ENCODE data around the gene ZC3H12D.
A peak's percentile ranks its signal among the peaks of the same experiment; 100 is the strongest.
"Not testable (repeated sequence)": the region's sequence is repeated elsewhere in the genome, so short reads cannot be mapped to it uniquely, and the experiment has no call there.

ZC3H12D gene

DNA sequence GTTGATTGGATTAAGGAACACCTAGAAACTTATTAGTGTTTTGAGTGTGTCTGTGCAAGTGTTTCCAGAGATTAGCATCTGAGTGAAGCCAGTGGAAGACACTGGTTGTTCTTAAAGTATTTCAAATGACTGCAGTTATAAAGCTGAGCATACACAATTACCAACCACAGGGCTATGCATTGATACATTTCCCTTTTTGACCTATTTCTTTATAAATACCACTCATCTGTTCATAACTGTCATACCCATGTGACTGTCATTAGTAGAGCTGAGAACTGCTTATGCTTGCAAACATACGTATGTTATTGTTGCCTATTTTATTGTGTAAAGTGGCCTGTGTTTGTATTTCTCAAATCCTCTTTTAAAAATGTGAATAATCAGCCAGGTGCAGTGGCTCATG, 15.3 kb upstream of the ZC3H12D start:
- Histone ChIP-seq H3K27me3 (ENCODE audit: control insufficient read depth in 2 of 2, insufficient read depth in 2 of 2, low read length in 2 of 2) (no peaks in the 10 kb centered on the region), H3K9ac (ENCODE audit: low read depth in 1 of 2, low read length in 2 of 2) (no peak overlapping the region), H3K36me3 (ENCODE audit: control insufficient read depth in 2 of 2, insufficient read depth in 2 of 2, low read length in 2 of 2) (peaks cover under 1 to 8% of the 10 kb centered on the region in 2 donors), H3K4me1 (ENCODE audit: control insufficient read depth in 2 of 2, insufficient read depth in 2 of 2, low read length in 2 of 2) (peaks cover 0 to 6% of the 10 kb centered on the region in 2 donors), H3K27ac (ENCODE audit: low read depth in 2 of 2, low read length in 2 of 2) (no peak overlapping the region), H3K4me3 (ENCODE audit: low read length in 2 of 2) (no peak overlapping the region), H3K9me3 (ENCODE audit: control insufficient read depth in 2 of 2, low read length in 2 of 2) (no peaks in the 10 kb centered on the region)

DNA sequence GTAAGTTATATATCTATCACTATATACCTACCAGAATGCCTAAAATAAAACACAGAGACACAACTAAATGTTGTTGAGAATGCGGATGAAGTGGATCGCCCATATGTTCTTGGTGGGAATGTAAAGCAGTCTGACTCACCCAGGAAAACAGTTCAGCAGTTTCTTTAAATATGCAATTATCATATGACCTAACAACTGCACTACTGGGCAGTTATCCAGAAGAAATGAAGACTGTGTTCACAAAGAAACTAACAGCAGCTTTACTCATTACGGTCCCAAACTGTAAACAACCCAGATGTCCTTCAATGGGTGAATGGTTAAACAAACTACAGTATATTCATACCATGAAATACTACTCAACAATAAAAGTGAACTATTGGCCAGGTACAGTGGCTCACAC, 14.3 kb upstream of the ZC3H12D start:
- H3K27ac ChIP-seq (ENCODE audit: low read depth in 2 of 2, low read length in 2 of 2), result peak overlapping the region; percentile 48 to 56
- H3K4me3 ChIP-seq (ENCODE audit: low read length in 2 of 2), result no peak overlapping the region
- no peak overlapping the region for H3K9ac ChIP-seq (ENCODE audit: low read depth in 1 of 2, low read length in 2 of 2)
- H3K9me3 ChIP-seq (ENCODE audit: control insufficient read depth in 2 of 2, low read length in 2 of 2), result no peaks in the 10 kb centered on the region
- H3K4me1 ChIP-seq (ENCODE audit: control insufficient read depth in 2 of 2, insufficient read depth in 2 of 2, low read length in 2 of 2), result peaks cover 0 to 13% of the 10 kb centered on the region in 2 donors
- no peaks in the 10 kb centered on the region for H3K27me3 ChIP-seq (ENCODE audit: control insufficient read depth in 2 of 2, insufficient read depth in 2 of 2, low read length in 2 of 2)
- H3K36me3 ChIP-seq (ENCODE audit: control insufficient read depth in 2 of 2, insufficient read depth in 2 of 2, low read length in 2 of 2), result peaks cover 0 to under 1% of the 10 kb centered on the region in 2 donors

- no peak overlapping the region for H3K4me3 ChIP-seq (ENCODE audit: low read length in 2 of 2)
- peak overlapping the region in 1 of 2 donors; percentile 11 for H3K27ac ChIP-seq (ENCODE audit: low read depth in 2 of 2, low read length in 2 of 2)
- peaks cover 4 to 23% of the 10 kb centered on the region in 2 donors for H3K4me1 ChIP-seq (ENCODE audit: control insufficient read depth in 2 of 2, insufficient read depth in 2 of 2, low read length in 2 of 2)
- no peaks in the 10 kb centered on the region for H3K27me3 ChIP-seq (ENCODE audit: control insufficient read depth in 2 of 2, insufficient read depth in 2 of 2, low read length in 2 of 2)
- no peaks in the 10 kb centered on the region for H3K9me3 ChIP-seq (ENCODE audit: control insufficient read depth in 2 of 2, low read length in 2 of 2)
- no peaks in the 10 kb centered on the region for H3K36me3 ChIP-seq (ENCODE audit: control insufficient read depth in 2 of 2, insufficient read depth in 2 of 2, low read length in 2 of 2)
- H3K9ac ChIP-seq (ENCODE audit: low read depth in 1 of 2, low read length in 2 of 2), result no peak overlapping the region
These were observed 12.6 kb upstream of the ZC3H12D start for GRCh38 chr6:149497365-149497764.

DNA sequence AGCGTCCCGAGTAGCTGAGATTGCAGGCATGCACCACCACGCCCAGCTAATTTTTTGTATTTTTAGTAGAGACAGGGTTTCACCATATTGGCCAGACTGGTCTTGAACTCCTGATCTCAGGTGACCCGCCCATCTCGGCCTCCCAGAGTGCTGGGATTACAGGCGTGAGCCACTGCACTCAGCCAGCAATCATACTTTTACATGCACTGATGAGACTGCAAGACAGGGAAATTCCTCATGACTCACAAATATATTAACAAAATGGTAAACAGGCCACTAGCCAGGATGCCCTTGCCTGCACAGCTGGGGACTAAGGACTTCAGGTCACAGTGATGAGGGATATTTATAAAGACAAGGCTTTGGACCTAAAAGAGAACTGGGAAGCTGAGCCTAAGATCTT, 11.8 kb upstream of the ZC3H12D start:
- H3K9ac ChIP-seq (ENCODE audit: low read depth in 1 of 2, low read length in 2 of 2); H3K4me3 ChIP-seq (ENCODE audit: low read length in 2 of 2); H3K27me3 ChIP-seq (ENCODE audit: control insufficient read depth in 2 of 2, insufficient read depth in 2 of 2, low read length in 2 of 2); H3K36me3 ChIP-seq (ENCODE audit: control insufficient read depth in 2 of 2, insufficient read depth in 2 of 2, low read length in 2 of 2); H3K9me3 ChIP-seq (ENCODE audit: control insufficient read depth in 2 of 2, low read length in 2 of 2): not testable (repeated sequence)
- Histone ChIP-seq H3K4me1 (ENCODE audit: control insufficient read depth in 2 of 2, insufficient read depth in 2 of 2, low read length in 2 of 2) (peaks cover 4 to 23% of the 10 kb centered on the region in 2 donors), H3K27ac (ENCODE audit: low read depth in 2 of 2, low read length in 2 of 2) (peak overlapping the region; percentile 11 to 45)

GRCh38 chr6:149495349-149496016, 10.7 kb upstream of the ZC3H12D start:
- Histone ChIP-seq H3K27ac (ENCODE audit: low read depth in 2 of 2, low read length in 2 of 2) (peak overlapping the region in 1 of 2 donors; percentile 14), H3K4me1 (ENCODE audit: control insufficient read depth in 2 of 2, insufficient read depth in 2 of 2, low read length in 2 of 2) (peaks cover 4 to 23% of the 10 kb centered on the region in 2 donors)
- not testable (repeated sequence) for H3K4me3 ChIP-seq (ENCODE audit: low read length in 2 of 2); H3K27me3 ChIP-seq (ENCODE audit: control insufficient read depth in 2 of 2, insufficient read depth in 2 of 2, low read length in 2 of 2); H3K36me3 ChIP-seq (ENCODE audit: control insufficient read depth in 2 of 2, insufficient read depth in 2 of 2, low read length in 2 of 2); H3K9ac ChIP-seq (ENCODE audit: low read depth in 1 of 2, low read length in 2 of 2); H3K9me3 ChIP-seq (ENCODE audit: control insufficient read depth in 2 of 2, low read length in 2 of 2)

GRCh38 chr6:149494810-149495209, 10.0 kb upstream of the ZC3H12D start:
- H3K9me3 ChIP-seq (ENCODE audit: control insufficient read depth in 2 of 2, low read length in 2 of 2); H3K4me3 ChIP-seq (ENCODE audit: low read length in 2 of 2): not testable (repeated sequence)
- H3K27ac ChIP-seq (ENCODE audit: low read depth in 2 of 2, low read length in 2 of 2), result peak overlapping the region in 1 of 2 donors; percentile 13

DNA sequence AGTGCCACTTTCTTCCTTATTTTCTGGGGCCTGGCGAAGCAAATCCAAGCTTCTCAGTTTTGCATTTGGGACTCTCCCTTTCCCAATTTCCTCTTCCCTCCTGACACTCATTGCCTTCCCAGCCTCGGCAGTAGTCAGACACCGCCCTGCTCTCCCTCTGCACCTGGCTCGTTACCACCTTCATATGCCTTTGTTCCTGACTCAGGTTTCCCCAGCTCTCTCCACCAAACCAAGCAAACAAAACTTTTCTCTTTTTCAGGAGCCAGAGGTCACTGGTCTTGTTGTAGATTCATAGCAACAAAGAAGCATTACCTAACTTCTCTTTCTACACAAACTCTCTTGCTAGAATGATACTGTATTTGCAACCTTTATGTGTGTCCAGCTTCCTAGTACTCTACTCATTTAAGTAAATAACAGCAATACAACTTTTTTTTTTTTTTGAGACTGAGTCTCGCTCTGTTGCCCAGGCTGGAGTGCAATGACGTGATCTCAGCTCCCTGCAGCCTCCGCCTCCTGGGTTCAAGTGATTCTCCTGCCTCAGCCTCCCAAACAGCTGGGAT, 9.0 kb upstream of the ZC3H12D start:
- Histone ChIP-seq H3K9ac (ENCODE audit: low read depth in 1 of 2, low read length in 2 of 2) (no peak overlapping the region), H3K36me3 (ENCODE audit: control insufficient read depth in 2 of 2, insufficient read depth in 2 of 2, low read length in 2 of 2) (no peaks in the 10 kb centered on the region), H3K4me1 (ENCODE audit: control insufficient read depth in 2 of 2, insufficient read depth in 2 of 2, low read length in 2 of 2) (peaks cover 4 to 23% of the 10 kb centered on the region in 2 donors), H3K9me3 (ENCODE audit: control insufficient read depth in 2 of 2, low read length in 2 of 2) (no peaks in the 10 kb centered on the region), H3K4me3 (ENCODE audit: low read length in 2 of 2) (no peak overlapping the region), H3K27ac (ENCODE audit: low read depth in 2 of 2, low read length in 2 of 2) (peak overlapping the region; percentile 34 to 59), H3K27me3 (ENCODE audit: control insufficient read depth in 2 of 2, insufficient read depth in 2 of 2, low read length in 2 of 2) (no peaks in the 10 kb centered on the region)

More at GRCh38 chr6:149494810-149495209, 10.0 kb upstream of the ZC3H12D start:
- peaks cover 4 to 23% of the 10 kb centered on the region in 2 donors for H3K4me1 ChIP-seq (ENCODE audit: control insufficient read depth in 2 of 2, insufficient read depth in 2 of 2, low read length in 2 of 2)
- H3K36me3 ChIP-seq (ENCODE audit: control insufficient read depth in 2 of 2, insufficient read depth in 2 of 2, low read length in 2 of 2); H3K9ac ChIP-seq (ENCODE audit: low read depth in 1 of 2, low read length in 2 of 2); H3K27me3 ChIP-seq (ENCODE audit: control insufficient read depth in 2 of 2, insufficient read depth in 2 of 2, low read length in 2 of 2): not testable (repeated sequence)

DNA sequence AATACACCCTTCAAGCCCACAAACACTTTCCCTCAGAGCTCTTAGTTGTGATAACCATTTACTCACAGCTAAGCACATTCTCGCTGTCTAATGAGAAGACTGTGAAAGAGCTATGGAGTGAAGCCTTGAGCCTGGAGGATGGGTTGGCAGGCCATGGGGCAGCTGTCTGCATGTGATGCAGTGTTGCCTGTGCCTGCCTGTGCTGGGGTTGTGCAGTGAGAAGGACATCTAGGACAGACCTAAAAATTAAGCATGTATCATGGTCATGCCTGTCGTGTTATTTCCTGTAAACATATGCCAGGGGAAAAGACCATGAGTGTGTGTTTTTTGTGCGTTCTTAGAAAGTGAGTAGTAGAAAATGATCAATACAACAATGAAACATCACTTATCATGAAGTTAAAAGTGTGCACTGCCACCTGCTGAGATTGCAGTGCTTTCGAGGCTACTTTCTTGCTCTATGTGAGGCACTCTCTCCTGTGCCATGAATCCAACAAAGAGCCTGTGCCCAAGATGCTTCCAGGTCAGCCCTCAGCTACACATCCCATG, 8.1 kb upstream of the ZC3H12D start:
- H3K36me3 ChIP-seq (ENCODE audit: control insufficient read depth in 2 of 2, insufficient read depth in 2 of 2, low read length in 2 of 2), result no peaks in the 10 kb centered on the region
- no peaks in the 10 kb centered on the region for H3K27me3 ChIP-seq (ENCODE audit: control insufficient read depth in 2 of 2, insufficient read depth in 2 of 2, low read length in 2 of 2)
- H3K4me3 ChIP-seq (ENCODE audit: low read length in 2 of 2), result no peak overlapping the region
- no peak overlapping the region for H3K27ac ChIP-seq (ENCODE audit: low read depth in 2 of 2, low read length in 2 of 2)
- peaks cover 4 to 23% of the 10 kb centered on the region in 2 donors for H3K4me1 ChIP-seq (ENCODE audit: control insufficient read depth in 2 of 2, insufficient read depth in 2 of 2, low read length in 2 of 2)
- H3K9me3 ChIP-seq (ENCODE audit: control insufficient read depth in 2 of 2, low read length in 2 of 2), result no peaks in the 10 kb centered on the region
- no peak overlapping the region for H3K9ac ChIP-seq (ENCODE audit: low read depth in 1 of 2, low read length in 2 of 2)

DNA sequence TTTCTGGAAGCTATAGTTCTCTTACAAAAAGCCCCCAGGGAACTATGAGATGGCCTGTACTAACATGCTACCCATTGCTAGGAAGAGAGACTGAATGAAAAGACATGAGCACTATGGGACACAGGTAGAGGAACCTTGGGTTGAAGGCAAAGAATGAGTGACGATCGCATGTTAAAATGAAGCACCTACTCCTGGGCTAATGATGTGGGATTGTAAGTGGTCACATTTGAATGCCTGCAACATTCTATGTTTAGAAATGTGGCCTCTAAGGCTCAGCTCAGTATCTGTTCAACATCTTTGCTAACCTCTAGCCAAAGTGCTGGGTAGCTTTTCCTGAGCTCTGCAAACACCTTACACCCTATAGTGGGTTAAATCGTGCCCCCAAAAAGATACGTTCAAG, 5.2 kb upstream of the ZC3H12D start:
- no peaks in the 10 kb centered on the region for H3K27me3 ChIP-seq (ENCODE audit: control insufficient read depth in 2 of 2, insufficient read depth in 2 of 2, low read length in 2 of 2)
- H3K9me3 ChIP-seq (ENCODE audit: control insufficient read depth in 2 of 2, low read length in 2 of 2), result no peaks in the 10 kb centered on the region
- H3K4me3 ChIP-seq (ENCODE audit: low read length in 2 of 2), result no peak overlapping the region
- H3K4me1 ChIP-seq (ENCODE audit: control insufficient read depth in 2 of 2, insufficient read depth in 2 of 2, low read length in 2 of 2), result peaks cover 11 to 26% of the 10 kb centered on the region in 2 donors
- no peaks in the 10 kb centered on the region for H3K36me3 ChIP-seq (ENCODE audit: control insufficient read depth in 2 of 2, insufficient read depth in 2 of 2, low read length in 2 of 2)
- no peak overlapping the region for H3K9ac ChIP-seq (ENCODE audit: low read depth in 1 of 2, low read length in 2 of 2)
- no peak overlapping the region for H3K27ac ChIP-seq (ENCODE audit: low read depth in 2 of 2, low read length in 2 of 2)

GRCh38 chr6:149488815-149489214, 4.0 kb upstream of the ZC3H12D start:
- no peak overlapping the region for H3K4me3 ChIP-seq (ENCODE audit: low read length in 2 of 2)
- H3K36me3 ChIP-seq (ENCODE audit: control insufficient read depth in 2 of 2, insufficient read depth in 2 of 2, low read length in 2 of 2), result no peaks in the 10 kb centered on the region

More at GRCh38 chr6:149488815-149489214, 4.0 kb upstream of the ZC3H12D start:
- Histone ChIP-seq H3K4me1 (ENCODE audit: control insufficient read depth in 2 of 2, insufficient read depth in 2 of 2, low read length in 2 of 2) (peaks cover 15 to 23% of the 10 kb centered on the region in 2 donors), H3K27ac (ENCODE audit: low read depth in 2 of 2, low read length in 2 of 2) (no peak overlapping the region), H3K9ac (ENCODE audit: low read depth in 1 of 2, low read length in 2 of 2) (no peak overlapping the region), H3K9me3 (ENCODE audit: control insufficient read depth in 2 of 2, low read length in 2 of 2) (no peaks in the 10 kb centered on the region), H3K27me3 (ENCODE audit: control insufficient read depth in 2 of 2, insufficient read depth in 2 of 2, low read length in 2 of 2) (no peaks in the 10 kb centered on the region)

Measured in mucosa of rectum (tissue), 2 donors.